Parathyroid adenoma (tissue), 2 donors: ENCODE measurements around the gene KDM4B.

Experiments
- H2AFZ ChIP-seq: fragments of 300-600 bp; sonication (generic); one replicate; pipeline ENCODE4 v1.7.0; 2017; ENCODE audit warnings: antibody characterized with exemption, mild to moderate bottlenecking
- H3K27ac ChIP-seq: fragments of 300-600 bp; sonication (generic); one replicate; pipeline ENCODE4 v1.7.0; 2017
- H3K27me3 ChIP-seq: fragments of 300-600 bp; sonication (generic); one replicate; pipeline ENCODE4 v1.7.0; 2017; ENCODE audit warnings: low read length; ENCODE audit not compliant: control insufficient read depth, insufficient read depth
- H3K36me3 ChIP-seq: fragments of 300-600 bp; sonication (generic); one replicate; pipeline ENCODE4 v1.7.0; 2017; ENCODE audit warnings: low read length; ENCODE audit not compliant: control insufficient read depth, insufficient read depth
- H3K4me1 ChIP-seq: fragments of 300-600 bp; sonication (generic); one replicate; pipeline ENCODE4 v1.7.0; 2017; ENCODE audit warnings: control low read depth
- H3K4me2 ChIP-seq: fragments of 300-600 bp; sonication (generic); one replicate; pipeline ENCODE4 v1.7.0; 2017; ENCODE audit warnings: low read length
- H3K4me3 ChIP-seq: fragments of 300-600 bp; sonication (generic); one replicate; pipeline ENCODE4 v1.7.0; 2017; ENCODE audit warnings: low read depth, low read length
- H3K79me2 ChIP-seq: fragments of 300-600 bp; sonication (generic); one replicate; pipeline ENCODE4 v1.7.0; 2017; ENCODE audit warnings: control low read depth
- H3K9ac ChIP-seq: fragments of 300-600 bp; sonication (generic); one replicate; pipeline ENCODE4 v1.7.0; 2017; ENCODE audit warnings: mild to moderate bottlenecking
- H3K9me3 ChIP-seq: fragments of 300-600 bp; sonication (generic); one replicate; pipeline ENCODE4 v1.7.0; 2017; ENCODE audit warnings: low read length; ENCODE audit not compliant: control insufficient read depth
- TF ChIP-seq, protein P1 (sequence below): fragments of 300-600 bp; sonication (generic); IDR thresholded peaks from one replicate; pipeline ENCODE4 v1.7.0; 2017; ENCODE audit warnings: antibody characterized with exemption, mild to moderate bottlenecking
- donor health status: primary hyperparathyroidism.

Gene KDM4B

DNA sequence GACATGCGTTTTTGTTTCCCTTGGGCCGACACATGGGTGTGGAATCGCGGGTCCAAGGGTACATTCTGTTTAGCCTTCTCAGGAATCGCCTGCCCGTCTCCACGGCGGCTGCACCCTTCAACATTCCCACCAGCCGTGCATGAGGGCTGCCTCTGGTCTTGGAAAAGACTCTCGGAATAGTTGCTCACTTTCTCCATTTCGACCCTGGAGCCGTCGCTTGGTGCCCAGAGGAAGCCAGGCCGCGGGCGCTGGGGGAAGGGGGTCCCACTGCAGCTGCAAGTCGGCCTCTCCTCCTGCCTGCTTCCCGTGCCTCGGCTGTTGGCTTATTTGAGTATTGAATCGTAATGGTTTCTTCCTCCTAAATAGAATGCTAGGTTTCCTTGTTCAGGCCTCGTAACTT is 51.5 kb downstream of the KDM4B start:
- no peaks in the 10 kb centered on the region for H3K9me3 ChIP-seq
- H3K9ac ChIP-seq = no peak overlapping the region
- TF ChIP-seq, protein P1, sequence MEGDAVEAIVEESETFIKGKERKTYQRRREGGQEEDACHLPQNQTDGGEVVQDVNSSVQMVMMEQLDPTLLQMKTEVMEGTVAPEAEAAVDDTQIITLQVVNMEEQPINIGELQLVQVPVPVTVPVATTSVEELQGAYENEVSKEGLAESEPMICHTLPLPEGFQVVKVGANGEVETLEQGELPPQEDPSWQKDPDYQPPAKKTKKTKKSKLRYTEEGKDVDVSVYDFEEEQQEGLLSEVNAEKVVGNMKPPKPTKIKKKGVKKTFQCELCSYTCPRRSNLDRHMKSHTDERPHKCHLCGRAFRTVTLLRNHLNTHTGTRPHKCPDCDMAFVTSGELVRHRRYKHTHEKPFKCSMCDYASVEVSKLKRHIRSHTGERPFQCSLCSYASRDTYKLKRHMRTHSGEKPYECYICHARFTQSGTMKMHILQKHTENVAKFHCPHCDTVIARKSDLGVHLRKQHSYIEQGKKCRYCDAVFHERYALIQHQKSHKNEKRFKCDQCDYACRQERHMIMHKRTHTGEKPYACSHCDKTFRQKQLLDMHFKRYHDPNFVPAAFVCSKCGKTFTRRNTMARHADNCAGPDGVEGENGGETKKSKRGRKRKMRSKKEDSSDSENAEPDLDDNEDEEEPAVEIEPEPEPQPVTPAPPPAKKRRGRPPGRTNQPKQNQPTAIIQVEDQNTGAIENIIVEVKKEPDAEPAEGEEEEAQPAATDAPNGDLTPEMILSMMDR = no peak
- H3K79me2 ChIP-seq = peaks cover 58% of the 10 kb centered on the region
- H3K4me3 ChIP-seq = no peak overlapping the region
- H3K36me3 ChIP-seq = no peaks in the 10 kb centered on the region
- H3K27me3 ChIP-seq = no peaks in the 10 kb centered on the region
- H3K4me1 ChIP-seq = no peaks in the 10 kb centered on the region
- H3K27ac ChIP-seq = no peak overlapping the region
- no peak overlapping the region for H2AFZ ChIP-seq
- H3K4me2 ChIP-seq = no peak overlapping the region

DNA sequence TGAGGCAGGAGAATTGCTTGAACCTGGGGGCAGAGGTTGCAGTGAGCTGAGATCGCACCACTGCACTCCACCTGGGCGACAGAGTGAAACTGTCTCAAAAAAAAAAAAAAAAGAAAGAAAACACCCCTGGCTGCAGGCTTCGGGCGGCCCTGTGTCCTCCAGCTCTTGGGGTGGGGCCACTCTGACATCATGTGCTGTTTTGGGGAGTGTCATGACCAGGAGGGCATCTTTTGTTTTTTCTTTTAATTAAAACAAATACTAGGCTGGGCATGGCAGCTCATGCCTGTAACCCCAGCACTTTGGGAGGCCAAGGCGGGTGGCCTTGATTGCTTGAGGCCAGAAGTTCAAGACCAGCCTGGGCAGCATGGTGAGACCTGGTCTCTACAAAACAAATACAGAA is 52.1 kb downstream of the KDM4B start:
- Histone ChIP-seq H2AFZ (no peak overlapping the region), H3K9me3 (no peaks in the 10 kb centered on the region), H3K27me3 (no peaks in the 10 kb centered on the region), H3K4me2 (no peak overlapping the region), H3K27ac (no peak overlapping the region), H3K4me3 (no peak overlapping the region), H3K9ac (no peak overlapping the region), H3K79me2 (peaks cover 60% of the 10 kb centered on the region), H3K4me1 (no peaks in the 10 kb centered on the region), H3K36me3 (no peaks in the 10 kb centered on the region)
- TF ChIP-seq, protein P1 = no peak

DNA sequence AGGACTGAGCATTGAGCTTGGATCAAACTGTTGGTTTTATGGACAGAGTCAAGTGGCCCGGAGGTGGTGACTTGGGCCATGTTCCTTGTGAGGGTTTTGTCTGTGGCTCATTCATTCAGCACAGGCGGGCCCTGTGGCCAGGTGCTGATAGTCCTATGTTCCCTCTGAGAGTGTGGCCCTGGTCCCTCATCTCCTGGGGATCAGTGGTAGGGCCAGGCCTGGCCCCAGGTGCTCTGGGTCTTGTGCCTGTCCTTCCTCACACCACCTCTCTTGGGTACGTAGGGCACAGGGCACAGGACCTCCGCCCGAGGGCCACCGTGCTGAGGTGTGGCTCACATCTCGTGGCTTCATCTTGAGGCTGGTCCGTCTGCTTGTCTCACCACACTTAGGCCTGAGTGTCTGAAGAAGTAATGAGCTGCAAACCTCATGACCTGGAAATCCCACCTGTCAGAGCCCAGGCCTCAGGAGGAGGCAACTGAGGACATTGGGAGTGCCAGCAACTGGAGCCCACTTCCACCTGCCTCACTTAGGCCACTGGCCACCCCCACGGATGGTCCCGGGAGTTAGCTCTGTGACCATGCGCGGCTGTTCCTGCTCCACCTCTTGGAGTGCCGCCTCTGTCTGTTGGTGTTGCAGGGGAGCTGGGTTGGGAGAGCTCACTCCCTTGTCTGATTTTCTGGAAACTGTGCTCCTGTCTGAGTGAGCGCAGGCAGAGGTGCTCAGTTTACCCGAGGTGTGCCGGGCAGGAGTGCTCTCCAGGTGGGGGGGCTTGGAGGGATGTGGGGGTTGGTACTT is 53.4 kb downstream of the KDM4B start:
- no peaks in the 10 kb centered on the region for H3K27me3 ChIP-seq
- no peaks in the 10 kb centered on the region for H3K36me3 ChIP-seq
- no peak overlapping the region for H3K27ac ChIP-seq
- H3K4me1 ChIP-seq = no peaks in the 10 kb centered on the region
- TF ChIP-seq, protein P1 = no peak
- H3K4me2 ChIP-seq = no peak overlapping the region
- no peaks in the 10 kb centered on the region for H3K9me3 ChIP-seq
- H3K9ac ChIP-seq = no peak overlapping the region
- H2AFZ ChIP-seq = no peak overlapping the region
- peaks cover 51% of the 10 kb centered on the region for H3K79me2 ChIP-seq
- no peak overlapping the region for H3K4me3 ChIP-seq

DNA sequence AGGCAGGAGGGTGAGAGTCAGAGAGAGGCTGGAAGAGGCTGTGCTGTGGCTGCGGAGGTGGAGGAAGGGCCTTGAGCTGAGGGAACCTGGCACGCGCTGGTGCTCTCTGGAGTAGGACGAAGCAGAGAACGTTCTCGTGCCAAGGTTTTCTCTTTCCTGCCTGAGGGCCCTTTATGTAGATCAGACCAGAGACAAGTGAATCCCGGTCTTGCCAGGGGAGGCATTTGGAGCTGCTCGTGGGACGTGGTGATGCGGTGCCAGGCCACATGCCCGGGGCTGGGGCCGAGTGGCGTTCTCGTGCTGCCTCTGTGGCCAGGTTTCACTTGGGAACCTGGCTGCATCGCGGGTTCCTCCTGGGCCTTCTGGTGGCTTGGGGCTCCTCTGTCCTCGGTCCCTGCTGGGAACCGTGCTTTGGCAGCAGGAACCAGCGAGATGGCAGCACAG is 54.2 kb downstream of the KDM4B start:
- H3K4me2 ChIP-seq = no peak overlapping the region
- H3K4me3 ChIP-seq = no peak overlapping the region
- H3K79me2 ChIP-seq = peaks cover 46% of the 10 kb centered on the region
- no peaks in the 10 kb centered on the region for H3K9me3 ChIP-seq
- H3K4me1 ChIP-seq = no peaks in the 10 kb centered on the region
- no peak overlapping the region for H2AFZ ChIP-seq
- H3K9ac ChIP-seq = no peak overlapping the region
- no peak overlapping the region for H3K27ac ChIP-seq
- H3K27me3 ChIP-seq = no peaks in the 10 kb centered on the region
- TF ChIP-seq, protein P1 = no peak
- H3K36me3 ChIP-seq = no peaks in the 10 kb centered on the region

DNA sequence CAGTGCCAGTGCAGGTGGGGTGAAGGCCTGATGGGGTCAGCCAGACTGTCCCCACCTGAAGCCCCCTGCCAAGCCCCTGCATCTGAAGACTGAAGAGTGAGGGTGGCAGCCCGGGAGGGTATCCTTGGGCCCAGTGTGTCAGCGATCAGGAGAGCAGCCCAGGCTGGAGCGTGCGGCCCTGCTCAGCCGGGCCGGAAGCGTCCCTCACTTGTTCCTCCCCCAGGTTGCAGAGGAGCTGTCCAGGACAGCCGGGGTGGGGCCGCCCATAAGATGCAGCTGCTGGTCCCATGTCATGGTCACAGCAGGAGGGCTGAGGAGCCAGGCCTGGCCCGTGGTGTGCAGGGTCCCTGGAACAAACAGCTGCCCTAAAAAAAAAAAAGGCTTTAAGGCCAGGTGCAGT is 55.4 kb downstream of the KDM4B start:
- Histone ChIP-seq H3K4me1 (no peaks in the 10 kb centered on the region), H2AFZ (no peak overlapping the region), H3K4me3 (no peak overlapping the region), H3K79me2 (peaks cover 45% of the 10 kb centered on the region), H3K36me3 (no peaks in the 10 kb centered on the region), H3K27me3 (no peaks in the 10 kb centered on the region), H3K9ac (no peak overlapping the region), H3K9me3 (no peaks in the 10 kb centered on the region), H3K27ac (no peak overlapping the region), H3K4me2 (no peak overlapping the region)
- TF ChIP-seq, protein P1 = no peak
